GM23338 (cell line): ENCODE measurements around the gene RPLP2. TPM values are rescaled to one million over a fixed set of nuclear protein-coding genes. Genes with fewer than 3 reads are reported as not detected.

Source experiments
- ATAC-seq: fragments of 200-7000 bp; cut with Tn5 transposase; 3 replicates; pipeline ENCODE4 v1.9.1; 2020
- DNase-seq: peaks from one replicate; pipeline ENCODE4 v3.0.0-alpha.2; 2015; ENCODE audit warnings: low spot score
- H2AFZ ChIP-seq: fragments of 200-600 bp; sonication (generic); 2 replicates; pipeline ENCODE4 v1.8.0; 2016; ENCODE audit warnings: antibody characterized with exemption, mild to moderate bottlenecking, moderate library complexity
- H3F3A ChIP-seq: fragments of 200-600 bp; sonication (generic); replicated peaks from 2 replicates; pipeline ENCODE4 v1.8.0; 2017; ENCODE audit warnings: antibody characterized with exemption, mixed run types, low read depth
- H3K27ac ChIP-seq: fragments of 200-600 bp; sonication (generic); 2 replicates; pipeline ENCODE4 v1.6.1; 2016; ENCODE audit warnings: low read depth
- H3K27me3 ChIP-seq: fragments of 200-600 bp; sonication (generic); 2 replicates; pipeline ENCODE4 v1.8.0; 2016; ENCODE audit warnings: mild to moderate bottlenecking, mixed run types, moderate library complexity; ENCODE audit not compliant: insufficient read depth
- H3K36me3 ChIP-seq: fragments of 200-600 bp; sonication (generic); 2 replicates; pipeline ENCODE4 v1.8.0; 2016; ENCODE audit warnings: mild to moderate bottlenecking; ENCODE audit not compliant: insufficient read depth
- H3K4me1 ChIP-seq: fragments of 200-600 bp; sonication (generic); 2 replicates; pipeline ENCODE4 v1.8.0; 2016; ENCODE audit warnings: mild to moderate bottlenecking, moderate library complexity; ENCODE audit not compliant: insufficient read depth
- H3K4me2 ChIP-seq: fragments of 200-600 bp; sonication (generic); 2 replicates; pipeline ENCODE4 v1.7.1; 2017; ENCODE audit warnings: mixed run types
- H3K4me3 ChIP-seq: fragments of 200-600 bp; sonication (generic); 2 replicates; pipeline ENCODE4 v1.6.1; 2016; ENCODE audit warnings: mixed run types
- H3K79me2 ChIP-seq: fragments of 200-600 bp; sonication (generic); replicated peaks from 2 replicates; pipeline ENCODE4 v1.8.0; 2017; ENCODE audit warnings: mild to moderate bottlenecking; ENCODE audit not compliant: insufficient read depth
- H3K9me2 ChIP-seq: fragments of 200-600 bp; sonication (generic); 2 replicates; pipeline ENCODE4 v1.8.0; 2017; ENCODE audit not compliant: insufficient read depth
- H4K20me1 ChIP-seq: fragments of 200-600 bp; sonication (generic); replicated peaks from 2 replicates; pipeline ENCODE4 v1.8.0; 2017; ENCODE audit warnings: mild to moderate bottlenecking; ENCODE audit not compliant: insufficient read depth
- H3K27ac Mint-ChIP-seq: 2 replicates; pipeline ENCODE4 v1.8.0; 2020; ENCODE audit warnings: inconsistent platforms, mild to moderate bottlenecking, moderate library complexity, mixed read lengths
- H3K27me3 Mint-ChIP-seq: 3 replicates; pipeline ENCODE4 v1.8.0; 2022; ENCODE audit warnings: low read depth, mild to moderate bottlenecking, moderate library complexity, mixed read lengths, inconsistent platforms; ENCODE audit not compliant: insufficient read depth, poor library complexity
- H3K36me3 Mint-ChIP-seq: 3 replicates; pipeline ENCODE4 v1.8.0; 2021; ENCODE audit warnings: low read depth, mild to moderate bottlenecking, inconsistent platforms, moderate library complexity, mixed read lengths
- H3K4me1 Mint-ChIP-seq: 3 replicates; pipeline ENCODE4 v1.8.0; 2020; ENCODE audit warnings: mild to moderate bottlenecking, inconsistent platforms, mixed read lengths
- H3K4me3 Mint-ChIP-seq: 3 replicates; pipeline ENCODE4 v1.8.0; 2021; ENCODE audit warnings: moderate library complexity, mild to moderate bottlenecking, inconsistent platforms, mixed read lengths
- H3K9me3 Mint-ChIP-seq: 3 replicates; pipeline ENCODE4 v1.8.0; 2020; ENCODE audit warnings: moderate library complexity, mild to moderate bottlenecking, inconsistent platforms, mixed read lengths
- CREB1 ChIP-seq: fragments of 250-450 bp; sonication (Bioruptor Pico); IDR thresholded peaks from 2 replicates; pipeline ENCODE4 v1.5.0; 2020; ENCODE audit warnings: low read depth, mild to moderate bottlenecking, moderate library complexity
- CTCF ChIP-seq, 2 experiments: fragments of 200-600 bp in 1 of 2; sonication (generic) in 1 of 2; conservative IDR thresholded peaks; 2 replicates each; pipeline versions ENCODE4 v1.5.1 to v1.6.1; 2016 to 2017; ENCODE audit warnings: antibody characterized with exemption in 2 of 2, low read depth in 2 of 2, mild to moderate bottlenecking in 2 of 2, moderate library complexity in 1 of 2
- EZH2 ChIP-seq: fragments of 200-600 bp; sonication (generic); IDR thresholded peaks from one replicate; pipeline ENCODE4 v1.8.0; 2017; ENCODE audit warnings: antibody characterized with exemption, mild to moderate bottlenecking, low read depth; ENCODE audit not compliant: unreplicated experiment
- EZH2phosphoT487 ChIP-seq: fragments of 200-600 bp; sonication (generic); IDR thresholded peaks from one replicate; pipeline ENCODE4 v1.8.1; 2018; ENCODE audit warnings: antibody characterized with exemption; ENCODE audit not compliant: unreplicated experiment
- JUNB ChIP-seq: IDR thresholded peaks from one replicate; pipeline ENCODE4 v1.6.1; 2016; ENCODE audit warnings: antibody characterized with exemption; ENCODE audit not compliant: unreplicated experiment
- NANOG ChIP-seq: IDR thresholded peaks from 2 replicates; pipeline ENCODE4 v1.6.1; 2016; ENCODE audit warnings: antibody characterized with exemption, borderline replicate concordance
- POLR2AphosphoS5 ChIP-seq: IDR thresholded peaks from 2 replicates; pipeline ENCODE4 v1.6.1; 2016; ENCODE audit warnings: antibody characterized with exemption, low read depth
- REST ChIP-seq: IDR thresholded peaks from one replicate; pipeline ENCODE4 v1.6.1; 2018; ENCODE audit warnings: antibody characterized with exemption; ENCODE audit not compliant: unreplicated experiment
- STAT1 ChIP-seq: IDR thresholded peaks from one replicate; pipeline ENCODE4 v1.6.1; 2016; ENCODE audit warnings: antibody characterized with exemption; ENCODE audit not compliant: unreplicated experiment
- ZNF114 ChIP-seq: fragments of 250-450 bp; sonication (Bioruptor Pico); IDR thresholded peaks from 2 replicates; pipeline ENCODE4 v1.5.0; 2020; ENCODE audit warnings: mild to moderate bottlenecking, moderate library complexity
- ZNF331 ChIP-seq: fragments of 250-450 bp; sonication (Bioruptor Pico); IDR thresholded peaks from 2 replicates; pipeline ENCODE4 v1.5.0; 2020; ENCODE audit warnings: low read depth, mild to moderate bottlenecking, moderate library complexity
- polyA plus RNA-seq: library from polyadenylated mRNA; unstranded; fragments of >200 nt; fragmentation: Nextera tagmentation; extraction: Ambion mirVana; gene quantifications from 2 replicates; pipeline ENCODE4 v1.2.1, GENCODE V29; 2016
- total RNA-seq: library from RNA; depleted of rRNA; stranded (reverse); fragments of >200 nt; shearing (Covaris generic); gene quantifications from 2 replicates; pipeline ENCODE4 v1.2.3, GENCODE V29; 2014
- TF ChIP-seq, protein P1 (sequence below): IDR thresholded peaks from 2 replicates; pipeline ENCODE4 v1.6.1; 2016; ENCODE audit warnings: antibody characterized with exemption
- TF ChIP-seq, protein P2 (sequence below): fragments of 250-450 bp; sonication (Bioruptor Pico); IDR thresholded peaks from 2 replicates; pipeline ENCODE4 v1.5.0; 2020; ENCODE audit warnings: mild to moderate bottlenecking, moderate library complexity

RPLP2 gene
- total and polyA plus RNA-seq, 2 experiments from 2014 or later: 518 to 1,782 TPM

DNA sequence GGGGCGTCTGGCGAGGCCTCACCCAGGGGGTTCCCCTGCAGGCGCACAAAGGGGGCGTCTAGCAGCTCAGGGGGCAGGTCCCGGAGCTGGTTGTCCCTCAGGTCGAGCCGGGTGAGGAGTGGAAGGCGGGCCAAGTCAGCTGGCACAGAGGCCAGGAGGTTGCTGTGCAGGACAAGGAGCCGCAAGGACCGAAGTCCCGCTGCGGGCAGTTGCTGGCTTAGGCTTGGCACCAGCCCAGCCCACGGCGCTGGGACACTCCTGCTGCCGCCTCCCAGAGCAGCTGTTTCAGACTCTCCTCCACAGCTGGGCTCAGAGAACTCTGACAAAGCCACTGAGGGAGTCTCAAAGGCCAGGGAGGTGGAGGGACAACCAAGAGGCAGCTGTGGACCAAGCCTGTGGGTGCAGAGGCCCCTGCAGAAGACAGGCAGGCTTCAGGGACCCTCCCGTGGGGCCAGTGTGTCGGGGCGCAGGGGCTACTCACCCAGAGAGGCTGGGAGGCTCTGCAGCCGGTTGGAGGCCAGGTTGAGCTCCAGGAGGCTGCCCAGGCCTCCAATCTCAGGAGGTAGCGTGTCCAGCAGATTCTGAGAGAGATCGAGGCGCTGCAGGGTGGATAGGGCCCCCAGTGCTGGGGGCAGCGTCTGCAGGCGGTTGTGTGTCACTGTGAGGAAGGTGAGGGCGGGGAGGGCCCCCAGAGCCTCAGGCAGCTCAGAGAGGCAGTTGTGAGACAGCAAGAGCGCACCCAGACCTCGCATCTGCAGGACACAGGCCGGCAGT is 6.9 kb upstream of the RPLP2 start:
- peaks cover 5% of the 10 kb centered on the region; the same call in 2 of the 3 replicates for H3K4me1 Mint-ChIP-seq
- Histone ChIP-seq H3K4me3 (no peak overlapping the region), H3K36me3 (no peaks in the 10 kb centered on the region), H3K9me2 (no peaks in the 10 kb centered on the region), H3K4me2 (no peak overlapping the region), H3K79me2 (peaks cover 6% of the 10 kb centered on the region), H3K27me3 (no peaks in the 10 kb centered on the region), H3K4me1 (peaks cover 7% of the 10 kb centered on the region; the same call in 1 of the 2 replicates), H3F3A (peaks cover 22% of the 10 kb centered on the region; the same call in 1 of the 2 replicates), H4K20me1 (no peaks in the 10 kb centered on the region), H2AFZ (no peak overlapping the region), H3K27ac (no peak overlapping the region)
- ATAC-seq (no peak), DNase-seq (no peak)
- H3K36me3 Mint-ChIP-seq: peaks cover 2% of the 10 kb centered on the region; the same call in 1 of the 3 replicates
- no peak for TF ChIP-seq REST
- TF ChIP-seq ZNF331: no peak
- no peak for TF ChIP-seq JUNB
- TF ChIP-seq, protein P1, sequence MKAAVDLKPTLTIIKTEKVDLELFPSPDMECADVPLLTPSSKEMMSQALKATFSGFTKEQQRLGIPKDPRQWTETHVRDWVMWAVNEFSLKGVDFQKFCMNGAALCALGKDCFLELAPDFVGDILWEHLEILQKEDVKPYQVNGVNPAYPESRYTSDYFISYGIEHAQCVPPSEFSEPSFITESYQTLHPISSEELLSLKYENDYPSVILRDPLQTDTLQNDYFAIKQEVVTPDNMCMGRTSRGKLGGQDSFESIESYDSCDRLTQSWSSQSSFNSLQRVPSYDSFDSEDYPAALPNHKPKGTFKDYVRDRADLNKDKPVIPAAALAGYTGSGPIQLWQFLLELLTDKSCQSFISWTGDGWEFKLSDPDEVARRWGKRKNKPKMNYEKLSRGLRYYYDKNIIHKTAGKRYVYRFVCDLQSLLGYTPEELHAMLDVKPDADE: no peak
- TF ChIP-seq EZH2: no peak
- TF ChIP-seq EZH2phosphoT487: no peak
- TF ChIP-seq, protein P2, sequence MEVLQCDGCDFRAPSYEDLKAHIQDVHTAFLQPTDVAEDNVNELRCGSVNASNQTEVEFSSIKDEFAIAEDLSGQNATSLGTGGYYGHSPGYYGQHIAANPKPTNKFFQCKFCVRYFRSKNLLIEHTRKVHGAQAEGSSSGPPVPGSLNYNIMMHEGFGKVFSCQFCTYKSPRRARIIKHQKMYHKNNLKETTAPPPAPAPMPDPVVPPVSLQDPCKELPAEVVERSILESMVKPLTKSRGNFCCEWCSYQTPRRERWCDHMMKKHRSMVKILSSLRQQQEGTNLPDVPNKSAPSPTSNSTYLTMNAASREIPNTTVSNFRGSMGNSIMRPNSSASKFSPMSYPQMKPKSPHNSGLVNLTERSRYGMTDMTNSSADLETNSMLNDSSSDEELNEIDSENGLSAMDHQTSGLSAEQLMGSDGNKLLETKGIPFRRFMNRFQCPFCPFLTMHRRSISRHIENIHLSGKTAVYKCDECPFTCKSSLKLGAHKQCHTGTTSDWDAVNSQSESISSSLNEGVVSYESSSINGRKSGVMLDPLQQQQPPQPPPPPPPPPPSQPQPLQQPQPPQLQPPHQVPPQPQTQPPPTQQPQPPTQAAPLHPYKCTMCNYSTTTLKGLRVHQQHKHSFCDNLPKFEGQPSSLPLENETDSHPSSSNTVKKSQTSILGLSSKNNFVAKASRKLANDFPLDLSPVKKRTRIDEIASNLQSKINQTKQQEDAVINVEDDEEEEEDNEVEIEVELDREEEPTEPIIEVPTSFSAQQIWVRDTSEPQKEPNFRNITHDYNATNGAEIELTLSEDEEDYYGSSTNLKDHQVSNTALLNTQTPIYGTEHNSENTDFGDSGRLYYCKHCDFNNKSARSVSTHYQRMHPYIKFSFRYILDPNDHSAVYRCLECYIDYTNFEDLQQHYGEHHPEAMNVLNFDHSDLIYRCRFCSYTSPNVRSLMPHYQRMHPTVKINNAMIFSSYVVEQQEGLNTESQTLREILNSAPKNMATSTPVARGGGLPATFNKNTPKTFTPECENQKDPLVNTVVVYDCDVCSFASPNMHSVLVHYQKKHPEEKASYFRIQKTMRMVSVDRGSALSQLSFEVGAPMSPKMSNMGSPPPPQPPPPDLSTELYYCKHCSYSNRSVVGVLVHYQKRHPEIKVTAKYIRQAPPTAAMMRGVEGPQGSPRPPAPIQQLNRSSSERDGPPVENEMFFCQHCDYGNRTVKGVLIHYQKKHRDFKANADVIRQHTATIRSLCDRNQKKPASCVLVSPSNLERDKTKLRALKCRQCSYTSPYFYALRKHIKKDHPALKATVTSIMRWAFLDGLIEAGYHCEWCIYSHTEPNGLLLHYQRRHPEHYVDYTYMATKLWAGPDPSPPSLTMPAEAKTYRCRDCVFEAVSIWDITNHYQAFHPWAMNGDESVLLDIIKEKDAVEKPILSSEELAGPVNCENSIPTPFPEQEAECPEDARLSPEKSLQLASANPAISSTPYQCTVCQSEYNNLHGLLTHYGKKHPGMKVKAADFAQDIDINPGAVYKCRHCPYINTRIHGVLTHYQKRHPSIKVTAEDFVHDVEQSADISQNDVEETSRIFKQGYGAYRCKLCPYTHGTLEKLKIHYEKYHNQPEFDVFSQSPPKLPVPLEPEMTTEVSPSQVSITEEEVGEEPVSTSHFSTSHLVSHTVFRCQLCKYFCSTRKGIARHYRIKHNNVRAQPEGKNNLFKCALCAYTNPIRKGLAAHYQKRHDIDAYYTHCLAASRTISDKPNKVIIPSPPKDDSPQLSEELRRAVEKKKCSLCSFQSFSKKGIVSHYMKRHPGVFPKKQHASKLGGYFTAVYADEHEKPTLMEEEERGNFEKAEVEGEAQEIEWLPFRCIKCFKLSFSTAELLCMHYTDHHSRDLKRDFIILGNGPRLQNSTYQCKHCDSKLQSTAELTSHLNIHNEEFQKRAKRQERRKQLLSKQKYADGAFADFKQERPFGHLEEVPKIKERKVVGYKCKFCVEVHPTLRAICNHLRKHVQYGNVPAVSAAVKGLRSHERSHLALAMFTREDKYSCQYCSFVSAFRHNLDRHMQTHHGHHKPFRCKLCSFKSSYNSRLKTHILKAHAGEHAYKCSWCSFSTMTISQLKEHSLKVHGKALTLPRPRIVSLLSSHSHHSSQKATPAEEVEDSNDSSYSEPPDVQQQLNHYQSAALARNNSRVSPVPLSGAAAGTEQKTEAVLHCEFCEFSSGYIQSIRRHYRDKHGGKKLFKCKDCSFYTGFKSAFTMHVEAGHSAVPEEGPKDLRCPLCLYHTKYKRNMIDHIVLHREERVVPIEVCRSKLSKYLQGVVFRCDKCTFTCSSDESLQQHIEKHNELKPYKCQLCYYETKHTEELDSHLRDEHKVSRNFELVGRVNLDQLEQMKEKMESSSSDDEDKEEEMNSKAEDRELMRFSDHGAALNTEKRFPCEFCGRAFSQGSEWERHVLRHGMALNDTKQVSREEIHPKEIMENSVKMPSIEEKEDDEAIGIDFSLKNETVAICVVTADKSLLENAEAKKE (CRISPR knock-in tag): no peak
- no peak for TF ChIP-seq NANOG
- TF ChIP-seq ZNF114 (CRISPR knock-in tag): no peak
- no peak for TF ChIP-seq CREB1 (CRISPR knock-in tag)
- no peak for TF ChIP-seq POLR2AphosphoS5
- TF ChIP-seq STAT1: no peak
- no peak for TF ChIP-seq CTCF (conservative IDR thresholded peaks at IDR 0.05; ENCODE audit: low read depth in 2 of 2)
- no peak overlapping the region for H3K27ac Mint-ChIP-seq
- peaks cover 13% of the 10 kb centered on the region for H3K27me3 Mint-ChIP-seq
- H3K4me3 Mint-ChIP-seq: no peak overlapping the region
- H3K9me3 Mint-ChIP-seq: no peaks in the 10 kb centered on the region
